Epithelial cell of proximal tubule (primary cell): ENCODE results near the gene ADAMTSL1. TPM values are rescaled to one million over a fixed set of nuclear protein-coding genes. Genes with fewer than 3 reads are reported as not detected.

Experiments used
- DNase-seq: peaks from one replicate; pipeline ENCODE4 v3.0.0-alpha.2; 2011; ENCODE audit warnings: low read depth
- H3K4me3 ChIP-seq: 2 replicates; pipeline ENCODE4 v1.5.1; 2011; ENCODE audit warnings: low read depth, mild to moderate bottlenecking, low read length
- total RNA-seq: library from RNA; depleted of rRNA; stranded (reverse); fragments of >200 nt; gene quantifications from 2 replicates; pipeline ENCODE4 v1.2.3, GENCODE V29; 2015
- TF ChIP-seq, protein P1 (sequence below): conservative IDR thresholded peaks from 2 replicates; pipeline ENCODE4 v1.5.1; 2012; ENCODE audit warnings: low read depth, mild to moderate bottlenecking, low read length

The ADAMTSL1 gene, protein sequence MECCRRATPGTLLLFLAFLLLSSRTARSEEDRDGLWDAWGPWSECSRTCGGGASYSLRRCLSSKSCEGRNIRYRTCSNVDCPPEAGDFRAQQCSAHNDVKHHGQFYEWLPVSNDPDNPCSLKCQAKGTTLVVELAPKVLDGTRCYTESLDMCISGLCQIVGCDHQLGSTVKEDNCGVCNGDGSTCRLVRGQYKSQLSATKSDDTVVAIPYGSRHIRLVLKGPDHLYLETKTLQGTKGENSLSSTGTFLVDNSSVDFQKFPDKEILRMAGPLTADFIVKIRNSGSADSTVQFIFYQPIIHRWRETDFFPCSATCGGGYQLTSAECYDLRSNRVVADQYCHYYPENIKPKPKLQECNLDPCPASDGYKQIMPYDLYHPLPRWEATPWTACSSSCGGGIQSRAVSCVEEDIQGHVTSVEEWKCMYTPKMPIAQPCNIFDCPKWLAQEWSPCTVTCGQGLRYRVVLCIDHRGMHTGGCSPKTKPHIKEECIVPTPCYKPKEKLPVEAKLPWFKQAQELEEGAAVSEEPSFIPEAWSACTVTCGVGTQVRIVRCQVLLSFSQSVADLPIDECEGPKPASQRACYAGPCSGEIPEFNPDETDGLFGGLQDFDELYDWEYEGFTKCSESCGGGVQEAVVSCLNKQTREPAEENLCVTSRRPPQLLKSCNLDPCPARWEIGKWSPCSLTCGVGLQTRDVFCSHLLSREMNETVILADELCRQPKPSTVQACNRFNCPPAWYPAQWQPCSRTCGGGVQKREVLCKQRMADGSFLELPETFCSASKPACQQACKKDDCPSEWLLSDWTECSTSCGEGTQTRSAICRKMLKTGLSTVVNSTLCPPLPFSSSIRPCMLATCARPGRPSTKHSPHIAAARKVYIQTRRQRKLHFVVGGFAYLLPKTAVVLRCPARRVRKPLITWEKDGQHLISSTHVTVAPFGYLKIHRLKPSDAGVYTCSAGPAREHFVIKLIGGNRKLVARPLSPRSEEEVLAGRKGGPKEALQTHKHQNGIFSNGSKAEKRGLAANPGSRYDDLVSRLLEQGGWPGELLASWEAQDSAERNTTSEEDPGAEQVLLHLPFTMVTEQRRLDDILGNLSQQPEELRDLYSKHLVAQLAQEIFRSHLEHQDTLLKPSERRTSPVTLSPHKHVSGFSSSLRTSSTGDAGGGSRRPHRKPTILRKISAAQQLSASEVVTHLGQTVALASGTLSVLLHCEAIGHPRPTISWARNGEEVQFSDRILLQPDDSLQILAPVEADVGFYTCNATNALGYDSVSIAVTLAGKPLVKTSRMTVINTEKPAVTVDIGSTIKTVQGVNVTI (N-terminal part only)
- total RNA-seq, result 2.8 and 4.6 TPM in 2 replicates

DNA sequence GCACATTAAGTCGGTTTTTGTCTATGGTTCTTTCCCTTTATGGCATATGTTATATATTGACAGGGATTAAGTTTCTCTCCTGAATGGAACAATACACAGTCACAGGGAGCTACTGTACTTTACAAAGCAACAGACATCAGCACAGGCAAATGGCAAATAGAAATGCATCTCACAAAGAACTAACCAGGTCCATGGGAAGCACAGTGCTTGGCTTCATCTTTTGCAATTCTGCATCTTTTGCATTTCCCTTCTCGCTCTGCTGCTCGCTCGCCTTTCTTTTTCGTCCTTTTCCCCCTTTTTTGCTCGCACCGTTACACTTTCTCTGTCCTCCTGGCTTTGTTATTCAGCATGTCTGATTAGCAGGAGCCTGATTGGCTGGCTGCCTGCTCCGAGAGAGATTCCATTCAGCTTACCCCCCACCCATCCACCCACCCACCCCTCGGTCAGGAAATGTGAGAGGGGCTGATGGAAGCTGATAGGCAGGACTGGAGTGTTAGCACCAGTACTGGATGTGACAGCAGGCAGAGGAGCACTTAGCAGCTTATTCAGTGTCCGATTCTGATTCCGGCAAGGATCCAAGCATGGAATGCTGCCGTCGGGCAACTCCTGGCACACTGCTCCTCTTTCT lies at the start of gene ADAMTSL1:
Gene ADAMTSL1, plus strand, starts transcription at position 502 of the 628 bp plus-strand sequence. Its CDS starts 80 bp downstream, at position 582.
- TF ChIP-seq, protein P1, sequence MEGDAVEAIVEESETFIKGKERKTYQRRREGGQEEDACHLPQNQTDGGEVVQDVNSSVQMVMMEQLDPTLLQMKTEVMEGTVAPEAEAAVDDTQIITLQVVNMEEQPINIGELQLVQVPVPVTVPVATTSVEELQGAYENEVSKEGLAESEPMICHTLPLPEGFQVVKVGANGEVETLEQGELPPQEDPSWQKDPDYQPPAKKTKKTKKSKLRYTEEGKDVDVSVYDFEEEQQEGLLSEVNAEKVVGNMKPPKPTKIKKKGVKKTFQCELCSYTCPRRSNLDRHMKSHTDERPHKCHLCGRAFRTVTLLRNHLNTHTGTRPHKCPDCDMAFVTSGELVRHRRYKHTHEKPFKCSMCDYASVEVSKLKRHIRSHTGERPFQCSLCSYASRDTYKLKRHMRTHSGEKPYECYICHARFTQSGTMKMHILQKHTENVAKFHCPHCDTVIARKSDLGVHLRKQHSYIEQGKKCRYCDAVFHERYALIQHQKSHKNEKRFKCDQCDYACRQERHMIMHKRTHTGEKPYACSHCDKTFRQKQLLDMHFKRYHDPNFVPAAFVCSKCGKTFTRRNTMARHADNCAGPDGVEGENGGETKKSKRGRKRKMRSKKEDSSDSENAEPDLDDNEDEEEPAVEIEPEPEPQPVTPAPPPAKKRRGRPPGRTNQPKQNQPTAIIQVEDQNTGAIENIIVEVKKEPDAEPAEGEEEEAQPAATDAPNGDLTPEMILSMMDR, result no peak
- peak within 1 kb of the TSS; percentile 51 for H3K4me3 ChIP-seq
- DNase-seq, result no peak

DNA sequence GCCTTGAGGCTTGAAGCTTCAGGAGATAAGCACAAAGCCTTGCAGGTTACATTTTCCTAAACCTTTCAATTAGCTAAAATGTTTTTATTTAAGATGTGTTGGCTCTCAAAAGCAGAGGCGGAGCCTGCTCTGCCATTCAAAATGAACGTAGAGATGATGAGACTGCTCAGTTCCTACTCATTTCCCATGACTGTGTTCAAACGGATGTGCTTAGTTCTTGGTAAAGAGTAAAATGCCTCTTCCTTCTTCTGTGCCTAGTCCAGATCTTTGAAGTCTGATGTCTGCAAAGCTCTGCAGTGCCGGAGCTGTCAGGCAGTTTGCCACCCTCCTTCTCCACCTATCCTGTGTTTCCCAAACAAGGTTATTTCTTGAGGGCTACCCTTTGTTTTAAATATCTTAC lies 46.3 kb upstream of the ADAMTSL1 start:
- TF ChIP-seq, protein P1, result no peak
- no peak for DNase-seq
- H3K4me3 ChIP-seq, result no peak overlapping the region

DNA sequence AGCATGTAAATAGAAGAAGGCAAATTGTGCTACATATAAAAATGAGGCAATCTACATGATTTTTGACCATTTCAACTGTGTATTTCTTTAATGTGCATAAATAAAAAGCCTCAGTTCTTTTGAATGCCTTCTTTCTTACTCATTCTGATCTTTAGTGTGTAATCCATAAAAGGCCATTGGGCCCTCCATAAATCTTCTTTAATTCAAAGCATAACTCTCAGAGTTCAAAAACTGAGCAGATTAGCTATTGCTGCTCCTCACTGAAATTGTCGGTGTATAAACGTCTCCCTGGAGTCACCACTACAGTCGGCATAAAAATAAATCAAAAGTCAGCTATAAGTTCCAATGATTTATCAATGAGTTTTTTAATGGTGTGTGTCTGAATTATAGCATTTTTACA lies 45.3 kb upstream of the ADAMTSL1 start:
- DNase-seq, result no peak
- no peak overlapping the region for H3K4me3 ChIP-seq
- TF ChIP-seq, protein P1, result no peak

DNA sequence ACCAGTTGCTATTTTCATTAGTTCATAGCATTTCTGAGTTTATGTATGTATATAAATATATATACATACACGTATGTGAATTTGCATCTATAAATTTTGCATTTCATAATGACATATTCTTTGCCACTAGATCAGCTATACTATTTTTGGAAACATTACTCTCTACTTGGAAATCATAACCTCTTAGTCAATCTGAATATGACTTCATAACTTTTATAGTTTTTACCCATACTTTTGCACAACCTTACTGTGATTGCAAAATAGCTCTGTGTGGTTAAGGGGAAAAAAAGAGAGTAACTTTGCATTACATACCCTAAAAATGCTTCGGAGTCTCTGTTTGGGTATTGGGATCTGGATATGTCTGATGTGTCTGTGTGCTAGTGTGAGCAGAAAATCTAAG lies 44.9 kb upstream of the ADAMTSL1 start:
- no peak for DNase-seq
- H3K4me3 ChIP-seq, result no peak overlapping the region
- TF ChIP-seq, protein P1, result no peak

DNA sequence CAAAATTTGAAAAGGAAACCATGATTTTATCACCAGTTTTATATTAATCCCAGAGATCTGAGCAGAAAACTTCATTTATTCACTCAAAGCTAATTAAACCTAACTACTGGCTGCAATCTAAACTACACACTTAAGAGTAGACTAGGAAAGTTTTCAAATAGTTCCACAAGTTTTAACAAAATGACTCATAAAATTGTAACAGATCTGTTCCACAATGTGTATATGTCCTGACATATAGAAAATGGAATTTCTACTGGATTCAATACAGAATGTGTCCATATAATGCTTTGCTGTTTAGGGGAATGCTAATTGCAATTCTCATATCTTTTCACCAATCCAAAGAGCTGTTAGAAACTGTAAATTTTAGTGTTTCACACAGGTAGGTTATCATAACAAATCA lies 40.3 kb upstream of the ADAMTSL1 start:
- TF ChIP-seq, protein P1, result no peak
- DNase-seq, result no peak
- no peak overlapping the region for H3K4me3 ChIP-seq
